ENCODE results near the gene ATP9B. TPM values are rescaled to one million over a fixed set of nuclear protein-coding genes. Genes with fewer than 3 reads are reported as not detected.

Gene ATP9B
- total RNA-seq, 1 experiment from 2014 or later, result 8.6 TPM

DNA sequence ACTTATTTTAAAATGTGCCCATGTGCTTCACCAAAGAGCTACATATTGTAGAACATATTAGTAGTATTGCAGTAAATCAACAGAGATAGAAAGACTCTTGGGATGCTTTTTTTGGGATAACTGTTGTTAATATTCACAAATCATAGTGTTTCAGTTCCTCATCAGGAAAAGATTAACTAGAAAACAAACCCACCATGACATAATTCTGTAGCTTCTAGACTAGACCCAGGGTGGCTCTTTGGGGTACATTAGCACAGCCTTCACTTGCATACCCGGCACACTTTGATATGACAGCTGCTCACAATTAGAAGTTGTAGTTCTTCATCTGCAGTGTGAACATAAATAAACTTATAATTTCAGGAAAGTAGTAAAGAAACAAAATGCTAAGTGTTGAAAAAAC lies 154.2 kb downstream of the ATP9B start:
- POLR2A ChIA-PET (ENCODE audit: unreplicated experiment), result no interaction called here
- no peak overlapping the region for H3K27ac ChIP-seq
- no peaks in the 10 kb centered on the region; the same call in 1 of the 2 replicates for H4K20me1 ChIP-seq (ENCODE audit: insufficient read depth)
- no peak overlapping the region for H2AFZ ChIP-seq
- H3F3A ChIP-seq (ENCODE audit: insufficient read depth, low read depth), result no peaks in the 10 kb centered on the region
- no peaks in the 10 kb centered on the region for H3K27me3 ChIP-seq (ENCODE audit: insufficient read depth, low read depth)
- H3K9me3 ChIP-seq (ENCODE audit: insufficient read depth, low read depth), result no peaks in the 10 kb centered on the region
- no peaks in the 10 kb centered on the region for H3K36me3 ChIP-seq (ENCODE audit: low read depth)
- no peaks in the 10 kb centered on the region for H3K79me2 ChIP-seq (ENCODE audit: low read depth)
- intact Hi-C loops (cut with micrococcal nuclease; ENCODE audit: unreplicated experiment), result no loop called here
- H3K4me3 ChIP-seq, result no peak overlapping the region
- BruUV-seq (replicated peaks), result no TSS peak
- no peak for DNase-seq
- TF ChIP-seq EZH2 (IDR thresholded peaks at IDR 0.05; ENCODE audit: low read depth), result no peak
- TF ChIP-seq, protein P1, sequence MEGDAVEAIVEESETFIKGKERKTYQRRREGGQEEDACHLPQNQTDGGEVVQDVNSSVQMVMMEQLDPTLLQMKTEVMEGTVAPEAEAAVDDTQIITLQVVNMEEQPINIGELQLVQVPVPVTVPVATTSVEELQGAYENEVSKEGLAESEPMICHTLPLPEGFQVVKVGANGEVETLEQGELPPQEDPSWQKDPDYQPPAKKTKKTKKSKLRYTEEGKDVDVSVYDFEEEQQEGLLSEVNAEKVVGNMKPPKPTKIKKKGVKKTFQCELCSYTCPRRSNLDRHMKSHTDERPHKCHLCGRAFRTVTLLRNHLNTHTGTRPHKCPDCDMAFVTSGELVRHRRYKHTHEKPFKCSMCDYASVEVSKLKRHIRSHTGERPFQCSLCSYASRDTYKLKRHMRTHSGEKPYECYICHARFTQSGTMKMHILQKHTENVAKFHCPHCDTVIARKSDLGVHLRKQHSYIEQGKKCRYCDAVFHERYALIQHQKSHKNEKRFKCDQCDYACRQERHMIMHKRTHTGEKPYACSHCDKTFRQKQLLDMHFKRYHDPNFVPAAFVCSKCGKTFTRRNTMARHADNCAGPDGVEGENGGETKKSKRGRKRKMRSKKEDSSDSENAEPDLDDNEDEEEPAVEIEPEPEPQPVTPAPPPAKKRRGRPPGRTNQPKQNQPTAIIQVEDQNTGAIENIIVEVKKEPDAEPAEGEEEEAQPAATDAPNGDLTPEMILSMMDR (conservative IDR thresholded peaks at IDR 0.05), result no peak
- no peaks in the 10 kb centered on the region for H3K4me1 ChIP-seq (replicated peaks; ENCODE audit: insufficient read depth)
- CTCF ChIA-PET, result no interaction called here
- no peaks in the 10 kb centered on the region for H3K9me2 ChIP-seq (ENCODE audit: insufficient read depth)
- H3K4me2 ChIP-seq, result no peak overlapping the region

DNA sequence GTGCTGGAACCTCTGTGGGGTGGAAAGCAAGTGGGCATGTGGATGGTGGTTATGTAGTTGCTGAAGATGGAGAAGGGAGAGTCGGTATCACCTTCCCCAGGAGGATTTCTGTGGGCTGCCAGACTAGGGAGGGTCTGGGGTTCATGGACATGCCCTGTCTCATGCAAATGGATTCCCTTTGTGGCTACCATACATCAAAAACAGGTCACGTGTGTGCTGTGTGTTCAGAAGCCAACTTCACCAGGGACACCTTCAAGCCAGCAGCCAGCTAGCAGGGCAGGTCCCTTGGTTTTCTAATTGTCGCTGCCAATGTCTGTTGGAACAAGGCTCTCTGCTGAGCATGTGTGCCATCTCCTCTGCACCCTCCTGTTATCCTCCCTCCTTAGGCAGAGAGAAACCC lies 155.2 kb downstream of the ATP9B start:
- Histone ChIP-seq H3K36me3 (ENCODE audit: low read depth) (no peaks in the 10 kb centered on the region), H3K9me3 (ENCODE audit: insufficient read depth, low read depth) (no peaks in the 10 kb centered on the region), H3K27ac (no peak overlapping the region), H3K27me3 (ENCODE audit: insufficient read depth, low read depth) (no peaks in the 10 kb centered on the region), H3K9me2 (ENCODE audit: insufficient read depth) (no peaks in the 10 kb centered on the region), H2AFZ (no peak overlapping the region), H3K4me1 (replicated peaks; ENCODE audit: insufficient read depth) (no peaks in the 10 kb centered on the region), H3K4me2 (no peak overlapping the region), H3K79me2 (ENCODE audit: low read depth) (no peaks in the 10 kb centered on the region), H3F3A (ENCODE audit: insufficient read depth, low read depth) (no peaks in the 10 kb centered on the region), H4K20me1 (ENCODE audit: insufficient read depth) (no peaks in the 10 kb centered on the region; the same call in 1 of the 2 replicates), H3K4me3 (no peak overlapping the region)
- intact Hi-C loops (cut with micrococcal nuclease; ENCODE audit: unreplicated experiment), result no loop called here
- POLR2A ChIA-PET (ENCODE audit: unreplicated experiment), result no interaction called here
- no peak for TF ChIP-seq EZH2 (IDR thresholded peaks at IDR 0.05; ENCODE audit: low read depth)
- TF ChIP-seq, protein P1 (conservative IDR thresholded peaks at IDR 0.05), result no peak
- no peak for DNase-seq
- CTCF ChIA-PET, result no interaction called here
- no TSS peak for BruUV-seq (replicated peaks)

DNA sequence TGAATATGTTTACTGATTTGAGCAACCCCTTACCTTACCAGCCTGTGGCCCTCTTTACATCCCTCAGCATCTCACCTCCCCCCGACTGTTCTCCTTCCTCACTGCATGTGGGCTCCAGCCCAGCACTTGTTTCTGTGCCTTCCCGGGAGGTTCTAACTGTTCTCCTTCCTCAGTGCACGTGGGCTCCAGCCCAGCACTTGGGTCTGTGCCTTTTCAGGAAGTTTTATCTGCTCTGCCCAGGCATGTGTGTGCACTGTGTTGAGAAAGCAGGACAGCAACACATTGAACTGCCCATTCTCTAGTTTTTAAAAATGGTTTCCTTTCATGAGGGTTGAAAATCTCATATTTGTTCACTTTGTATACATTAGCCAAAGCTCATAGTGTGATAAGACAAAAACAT lies 158.4 kb downstream of the ATP9B start:
- Histone ChIP-seq H4K20me1 (ENCODE audit: insufficient read depth) (no peaks in the 10 kb centered on the region), H3K4me3 (no peak overlapping the region), H3K27me3 (ENCODE audit: insufficient read depth, low read depth) (no peaks in the 10 kb centered on the region), H3K36me3 (ENCODE audit: low read depth) (no peaks in the 10 kb centered on the region), H3K27ac (no peak overlapping the region), H3F3A (ENCODE audit: insufficient read depth, low read depth) (no peaks in the 10 kb centered on the region), H3K79me2 (ENCODE audit: low read depth) (no peaks in the 10 kb centered on the region), H3K4me1 (replicated peaks; ENCODE audit: insufficient read depth) (no peaks in the 10 kb centered on the region), H2AFZ (no peak overlapping the region), H3K9me2 (ENCODE audit: insufficient read depth) (no peaks in the 10 kb centered on the region), H3K9me3 (ENCODE audit: insufficient read depth, low read depth) (no peaks in the 10 kb centered on the region), H3K4me2 (no peak overlapping the region)
- intact Hi-C loops (cut with micrococcal nuclease; ENCODE audit: unreplicated experiment), result no loop called here
- TF ChIP-seq EZH2 (IDR thresholded peaks at IDR 0.05; ENCODE audit: low read depth), result no peak
- TF ChIP-seq, protein P1 (conservative IDR thresholded peaks at IDR 0.05), result no peak
- ChIA-PET CTCF (no interaction called here), POLR2A (ENCODE audit: unreplicated experiment) (no interaction called here)
- no TSS peak for BruUV-seq (replicated peaks)
- DNase-seq, result no peak

All from PC-9 (cell line).